Activated CD8-positive, alpha-beta T cell treated with anti-CD3 and anti-CD28 coated beads for 36 hours (primary cell): ENCODE data around the gene PTGDS. TPM values are rescaled to one million over a fixed set of nuclear protein-coding genes. Genes with fewer than 3 reads are reported as not detected.

Source experiments
- ATAC-seq: fragments of 200-7000 bp; cut with Tn5 transposase; one replicate; pipeline ENCODE4 v1.10.0; 2021; ENCODE audit warnings: mild to moderate bottlenecking, moderate library complexity
- CTCF ChIA-PET: fragments of 350-600 bp; sonication (Branson Sonifier 250); formaldehyde crosslinking; loops from one replicate; lab custom pipeline; 2021; ENCODE audit warnings: antibody characterized with exemption; lab: Charles Lee
- POLR2A ChIA-PET: fragments of 350-600 bp; sonication (Branson Sonifier 250); formaldehyde crosslinking; loops from one replicate; lab custom pipeline; 2021; ENCODE audit warnings: antibody characterized with exemption; lab: Charles Lee
- DNase-seq: peaks from one replicate; pipeline ENCODE4 v3.0.0-alpha.2; 2020
- H3K27ac Mint-ChIP-seq: one replicate; pipeline ENCODE4 v1.8.0; 2021; ENCODE audit warnings: mild to moderate bottlenecking, mixed read lengths
- H3K27me3 Mint-ChIP-seq: one replicate; pipeline ENCODE4 v1.8.0; 2021; ENCODE audit warnings: mixed read lengths
- H3K36me3 Mint-ChIP-seq: one replicate; pipeline ENCODE4 v1.8.0; 2021; ENCODE audit warnings: low read depth, mixed read lengths
- H3K4me1 Mint-ChIP-seq: one replicate; pipeline ENCODE4 v1.8.0; 2021; ENCODE audit warnings: low read depth, mixed read lengths
- H3K4me3 Mint-ChIP-seq: one replicate; pipeline ENCODE4 v1.8.0; 2021; ENCODE audit warnings: mild to moderate bottlenecking, moderate library complexity, mixed read lengths
- H3K9me3 Mint-ChIP-seq: one replicate; pipeline ENCODE4 v1.8.0; 2021; ENCODE audit warnings: mixed read lengths
- intact Hi-C: fragments of 100-400 bp; cut with micrococcal nuclease; formaldehyde crosslinking; loops from one replicate; pipeline ENCODE4 v1.10.0; 2022
- total RNA-seq, 2 experiments: library from RNA; stranded (reverse); gene quantifications; one replicate each; pipeline ENCODE4 v1.2.3, GENCODE V29; 2021
- TF ChIP-seq, protein P1 (sequence below): fragments of 200-600 bp; IDR thresholded peaks from one replicate; pipeline ENCODE4 v1.8.0; 2022; ENCODE audit warnings: antibody characterized with exemption, mild to moderate bottlenecking

The PTGDS gene
- total RNA-seq, 2 experiments from 2014 or later, result not detected

DNA sequence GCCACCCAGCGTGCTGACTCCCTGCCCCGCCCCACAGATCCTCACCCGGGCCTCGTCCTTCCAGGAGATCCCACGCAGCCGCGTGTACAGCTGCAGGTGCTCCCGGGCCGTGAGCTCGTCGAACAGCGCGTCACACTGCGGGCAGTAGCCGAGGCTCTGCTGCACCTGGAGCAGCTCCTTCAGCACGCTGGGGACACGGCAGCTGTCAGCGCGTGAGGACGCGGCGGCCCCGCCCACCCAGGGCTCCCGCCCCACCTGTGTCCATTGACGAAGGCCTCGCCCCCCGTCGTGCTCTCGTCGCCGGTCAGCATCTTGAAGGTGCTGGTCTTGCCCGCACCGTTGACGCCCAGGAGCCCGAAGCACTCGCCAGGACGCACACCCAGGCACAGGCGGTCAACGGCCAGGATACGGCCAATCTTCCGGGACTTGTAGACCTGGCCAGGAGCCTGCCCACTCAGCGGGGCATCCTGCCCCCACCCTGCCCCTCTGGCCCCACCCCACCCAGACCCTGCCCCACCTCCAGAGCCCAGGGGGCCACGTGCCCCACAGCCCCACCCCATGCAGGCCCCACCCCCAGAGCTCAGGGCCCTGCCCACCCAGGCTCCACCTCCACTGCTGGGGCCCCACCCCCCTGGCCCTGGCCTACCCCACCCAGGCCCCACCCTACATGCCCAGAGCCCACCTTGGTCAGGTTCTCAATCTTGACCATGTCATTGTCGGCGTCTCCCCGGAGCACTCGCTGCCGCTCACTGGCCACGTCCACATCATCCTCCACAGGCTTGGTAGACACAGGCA, 32.8 kb downstream of the PTGDS start:
- Mint-ChIP-seq H3K9me3 (no peaks in the 10 kb centered on the region), H3K4me3 (no peak overlapping the region), H3K36me3 (no peaks in the 10 kb centered on the region), H3K4me1 (peaks cover 13% of the 10 kb centered on the region), H3K27me3 (no peaks in the 10 kb centered on the region), H3K27ac (no peak overlapping the region)
- ChIA-PET CTCF (interaction anchor here (2.5 kb wide), 1 partner anchor 19 kb away, joined by 8 read pairs; no protein-coding TSS in a partner anchor), POLR2A (no interaction called here)
- intact Hi-C loops, result no loop called here
- DNase-seq (no peak), ATAC-seq (no peak)
- TF ChIP-seq, protein P1, sequence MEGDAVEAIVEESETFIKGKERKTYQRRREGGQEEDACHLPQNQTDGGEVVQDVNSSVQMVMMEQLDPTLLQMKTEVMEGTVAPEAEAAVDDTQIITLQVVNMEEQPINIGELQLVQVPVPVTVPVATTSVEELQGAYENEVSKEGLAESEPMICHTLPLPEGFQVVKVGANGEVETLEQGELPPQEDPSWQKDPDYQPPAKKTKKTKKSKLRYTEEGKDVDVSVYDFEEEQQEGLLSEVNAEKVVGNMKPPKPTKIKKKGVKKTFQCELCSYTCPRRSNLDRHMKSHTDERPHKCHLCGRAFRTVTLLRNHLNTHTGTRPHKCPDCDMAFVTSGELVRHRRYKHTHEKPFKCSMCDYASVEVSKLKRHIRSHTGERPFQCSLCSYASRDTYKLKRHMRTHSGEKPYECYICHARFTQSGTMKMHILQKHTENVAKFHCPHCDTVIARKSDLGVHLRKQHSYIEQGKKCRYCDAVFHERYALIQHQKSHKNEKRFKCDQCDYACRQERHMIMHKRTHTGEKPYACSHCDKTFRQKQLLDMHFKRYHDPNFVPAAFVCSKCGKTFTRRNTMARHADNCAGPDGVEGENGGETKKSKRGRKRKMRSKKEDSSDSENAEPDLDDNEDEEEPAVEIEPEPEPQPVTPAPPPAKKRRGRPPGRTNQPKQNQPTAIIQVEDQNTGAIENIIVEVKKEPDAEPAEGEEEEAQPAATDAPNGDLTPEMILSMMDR, result no peak

DNA sequence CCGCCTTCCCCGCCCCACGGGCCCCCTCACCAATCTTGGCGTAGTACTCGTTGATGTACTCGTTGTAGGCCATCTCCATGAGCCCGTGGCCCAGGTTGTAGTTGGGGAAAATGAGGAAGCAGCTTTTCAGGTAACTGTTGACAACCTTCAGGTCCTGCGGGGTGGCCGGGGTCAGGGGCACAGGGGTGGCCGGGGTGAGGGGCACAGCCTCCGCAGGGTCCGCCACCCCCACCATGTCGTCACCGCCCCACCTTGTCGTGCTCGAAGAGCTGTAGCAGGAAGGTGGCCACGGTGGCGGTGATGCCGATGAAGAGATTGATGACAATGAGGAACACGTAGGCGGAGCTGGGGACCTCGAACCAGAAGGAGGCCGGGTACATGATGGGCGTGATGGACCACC, 33.9 kb downstream of the PTGDS start:
- CTCF ChIA-PET, result interaction anchor here (2.5 kb wide), 1 partner anchor 18 kb away, joined by 8 read pairs; no protein-coding TSS in a partner anchor
- DNase-seq (no peak), ATAC-seq (no peak)

DNA sequence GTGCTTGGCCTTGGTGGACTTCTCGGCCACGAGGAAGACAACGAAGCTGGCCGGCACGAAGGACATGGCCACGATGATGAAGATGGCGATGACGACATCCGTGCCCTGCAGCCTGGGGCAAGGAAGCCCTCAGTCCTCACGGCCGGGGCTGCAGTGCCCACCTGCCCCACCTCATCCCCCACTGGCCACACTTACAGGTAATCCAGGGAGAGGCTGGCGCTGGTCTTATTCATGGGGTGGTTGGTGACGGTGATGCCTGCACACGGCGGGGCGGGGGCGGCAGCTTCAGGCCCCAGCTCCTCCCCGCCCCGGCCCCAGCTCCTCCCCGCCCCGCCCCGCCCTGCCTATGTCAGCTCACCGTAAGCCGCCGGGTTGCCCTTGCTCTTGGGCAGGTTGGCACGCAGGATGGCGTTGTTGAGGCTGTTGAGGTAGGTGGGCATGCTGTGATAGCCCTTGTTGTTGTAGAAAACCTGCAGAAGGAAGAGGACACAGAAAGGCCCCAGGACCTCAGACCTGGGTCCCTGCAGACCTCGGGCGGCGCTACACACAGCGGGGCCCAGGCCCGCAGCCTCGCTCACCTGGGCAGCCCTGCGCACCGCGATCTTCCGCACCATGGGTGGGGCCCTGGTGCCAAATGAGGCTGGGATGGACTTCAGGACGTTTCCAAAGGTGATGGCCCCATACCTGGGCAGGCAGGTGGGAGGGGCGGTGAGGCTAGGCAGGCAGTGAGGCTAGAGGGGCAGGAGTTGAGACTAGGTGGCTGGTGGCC, 34.8 kb downstream of the PTGDS start:
- CTCF ChIA-PET, result interaction anchor here (2.5 kb wide), 1 partner anchor 17 kb away, joined by 8 read pairs; no protein-coding TSS in a partner anchor
- Mint-ChIP-seq H3K27ac (no peak overlapping the region), H3K27me3 (no peaks in the 10 kb centered on the region), H3K9me3 (no peaks in the 10 kb centered on the region), H3K4me3 (no peak overlapping the region), H3K4me1 (no peaks in the 10 kb centered on the region), H3K36me3 (no peaks in the 10 kb centered on the region)
- TF ChIP-seq, protein P1, result no peak
- DNase-seq (no peak), ATAC-seq (no peak)
- intact Hi-C loops, result no loop called here
- POLR2A ChIA-PET, result no interaction called here

More for the DNA sequence above, 33.9 kb downstream of the PTGDS start:
- Mint-ChIP-seq H3K27ac (no peak overlapping the region), H3K4me3 (no peak overlapping the region), H3K9me3 (no peaks in the 10 kb centered on the region), H3K4me1 (peaks cover 5% of the 10 kb centered on the region), H3K36me3 (no peaks in the 10 kb centered on the region), H3K27me3 (no peaks in the 10 kb centered on the region)
- TF ChIP-seq, protein P1, result no peak
- POLR2A ChIA-PET, result no interaction called here
- intact Hi-C loops, result no loop called here

DNA sequence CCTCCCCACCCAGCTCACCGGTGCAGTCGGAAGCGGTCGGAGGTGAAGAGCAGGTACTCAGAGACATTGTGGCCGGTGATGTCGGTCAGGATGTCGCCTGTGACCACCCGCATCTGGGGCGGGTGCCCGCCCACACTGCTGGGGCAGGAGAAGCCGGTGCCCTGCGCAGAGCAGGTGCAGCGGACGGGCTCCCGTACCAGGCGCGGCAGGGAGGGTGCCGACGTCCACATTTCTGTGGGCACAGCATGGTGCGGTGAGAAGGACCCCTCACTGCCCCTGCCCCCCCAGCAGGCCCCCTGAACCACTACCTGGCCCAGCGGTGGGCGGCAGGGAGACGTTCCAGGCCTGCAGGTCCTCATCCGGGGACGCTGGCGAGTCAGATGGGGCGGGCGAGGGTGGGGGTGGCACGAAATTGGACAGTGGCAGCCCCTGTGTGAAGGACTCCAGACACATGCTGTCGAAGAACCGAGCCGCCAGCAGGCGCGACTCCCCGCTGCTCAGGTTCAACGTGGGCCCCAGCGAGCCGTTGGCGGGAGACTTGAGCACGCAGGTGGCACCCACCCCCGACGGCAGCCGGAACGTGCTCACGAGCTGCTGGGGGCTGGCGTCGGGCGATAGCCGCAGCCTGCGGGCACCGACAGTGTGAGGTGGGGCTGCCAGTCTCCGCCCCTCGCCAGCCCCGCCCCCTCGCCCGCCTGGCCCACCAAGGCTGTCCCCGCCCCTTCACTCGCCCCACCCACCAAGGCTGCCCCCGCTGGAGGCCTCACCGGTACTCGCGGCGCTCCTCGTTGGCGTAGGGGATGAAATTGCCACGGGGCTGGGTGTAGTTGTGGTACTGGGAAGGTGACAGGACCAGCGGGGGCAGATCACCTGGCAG, 35.6 kb downstream of the PTGDS start:
- TF ChIP-seq, protein P1, result no peak
- POLR2A ChIA-PET, result interaction anchor here (1.0 kb wide), 1 partner anchor 22 kb away, joined by 3 read pairs; no protein-coding TSS in a partner anchor
- Mint-ChIP-seq H3K4me3 (no peak overlapping the region), H3K4me1 (no peaks in the 10 kb centered on the region), H3K27me3 (no peaks in the 10 kb centered on the region), H3K9me3 (no peaks in the 10 kb centered on the region), H3K36me3 (no peaks in the 10 kb centered on the region), H3K27ac (no peak overlapping the region)
- DNase-seq (no peak), ATAC-seq (no peak)
- CTCF ChIA-PET, result no interaction called here
- intact Hi-C loops, result no loop called here
